GM23338 (cell line): ENCODE data around the gene MYH10. TPM values are rescaled to one million over a fixed set of nuclear protein-coding genes. Genes with fewer than 3 reads are reported as not detected.

Source experiments
- ATAC-seq: fragments of 200-7000 bp; cut with Tn5 transposase; 3 replicates; pipeline ENCODE4 v1.9.1; 2020
- DNase-seq: peaks from one replicate; pipeline ENCODE4 v3.0.0-alpha.2; 2015; ENCODE audit warnings: low spot score
- H2AFZ ChIP-seq: fragments of 200-600 bp; sonication (generic); 2 replicates; pipeline ENCODE4 v1.8.0; 2016; ENCODE audit warnings: antibody characterized with exemption, mild to moderate bottlenecking, moderate library complexity
- H3F3A ChIP-seq: fragments of 200-600 bp; sonication (generic); replicated peaks from 2 replicates; pipeline ENCODE4 v1.8.0; 2017; ENCODE audit warnings: antibody characterized with exemption, mixed run types, low read depth
- H3K27ac ChIP-seq: fragments of 200-600 bp; sonication (generic); 2 replicates; pipeline ENCODE4 v1.6.1; 2016; ENCODE audit warnings: low read depth
- H3K27me3 ChIP-seq: fragments of 200-600 bp; sonication (generic); 2 replicates; pipeline ENCODE4 v1.8.0; 2016; ENCODE audit warnings: mild to moderate bottlenecking, mixed run types, moderate library complexity; ENCODE audit not compliant: insufficient read depth
- H3K36me3 ChIP-seq: fragments of 200-600 bp; sonication (generic); 2 replicates; pipeline ENCODE4 v1.8.0; 2016; ENCODE audit warnings: mild to moderate bottlenecking; ENCODE audit not compliant: insufficient read depth
- H3K4me1 ChIP-seq: fragments of 200-600 bp; sonication (generic); 2 replicates; pipeline ENCODE4 v1.8.0; 2016; ENCODE audit warnings: mild to moderate bottlenecking, moderate library complexity; ENCODE audit not compliant: insufficient read depth
- H3K4me2 ChIP-seq: fragments of 200-600 bp; sonication (generic); 2 replicates; pipeline ENCODE4 v1.7.1; 2017; ENCODE audit warnings: mixed run types
- H3K4me3 ChIP-seq: fragments of 200-600 bp; sonication (generic); 2 replicates; pipeline ENCODE4 v1.6.1; 2016; ENCODE audit warnings: mixed run types
- H3K79me2 ChIP-seq: fragments of 200-600 bp; sonication (generic); replicated peaks from 2 replicates; pipeline ENCODE4 v1.8.0; 2017; ENCODE audit warnings: mild to moderate bottlenecking; ENCODE audit not compliant: insufficient read depth
- H3K9me2 ChIP-seq: fragments of 200-600 bp; sonication (generic); 2 replicates; pipeline ENCODE4 v1.8.0; 2017; ENCODE audit not compliant: insufficient read depth
- H4K20me1 ChIP-seq: fragments of 200-600 bp; sonication (generic); replicated peaks from 2 replicates; pipeline ENCODE4 v1.8.0; 2017; ENCODE audit warnings: mild to moderate bottlenecking; ENCODE audit not compliant: insufficient read depth
- H3K27ac Mint-ChIP-seq: 2 replicates; pipeline ENCODE4 v1.8.0; 2020; ENCODE audit warnings: inconsistent platforms, mild to moderate bottlenecking, moderate library complexity, mixed read lengths
- H3K27me3 Mint-ChIP-seq: 3 replicates; pipeline ENCODE4 v1.8.0; 2022; ENCODE audit warnings: low read depth, mild to moderate bottlenecking, moderate library complexity, mixed read lengths, inconsistent platforms; ENCODE audit not compliant: insufficient read depth, poor library complexity
- H3K36me3 Mint-ChIP-seq: 3 replicates; pipeline ENCODE4 v1.8.0; 2021; ENCODE audit warnings: low read depth, mild to moderate bottlenecking, inconsistent platforms, moderate library complexity, mixed read lengths
- H3K4me1 Mint-ChIP-seq: 3 replicates; pipeline ENCODE4 v1.8.0; 2020; ENCODE audit warnings: mild to moderate bottlenecking, inconsistent platforms, mixed read lengths
- H3K4me3 Mint-ChIP-seq: 3 replicates; pipeline ENCODE4 v1.8.0; 2021; ENCODE audit warnings: moderate library complexity, mild to moderate bottlenecking, inconsistent platforms, mixed read lengths
- H3K9me3 Mint-ChIP-seq: 3 replicates; pipeline ENCODE4 v1.8.0; 2020; ENCODE audit warnings: moderate library complexity, mild to moderate bottlenecking, inconsistent platforms, mixed read lengths
- CREB1 ChIP-seq: fragments of 250-450 bp; sonication (Bioruptor Pico); IDR thresholded peaks from 2 replicates; pipeline ENCODE4 v1.5.0; 2020; ENCODE audit warnings: low read depth, mild to moderate bottlenecking, moderate library complexity
- CTCF ChIP-seq, 2 experiments: fragments of 200-600 bp in 1 of 2; sonication (generic) in 1 of 2; conservative IDR thresholded peaks; 2 replicates each; pipeline versions ENCODE4 v1.5.1 to v1.6.1; 2016 to 2017; ENCODE audit warnings: antibody characterized with exemption in 2 of 2, low read depth in 2 of 2, mild to moderate bottlenecking in 2 of 2, moderate library complexity in 1 of 2
- ETS1 ChIP-seq: IDR thresholded peaks from 2 replicates; pipeline ENCODE4 v1.6.1; 2016; ENCODE audit warnings: antibody characterized with exemption
- EZH2 ChIP-seq: fragments of 200-600 bp; sonication (generic); IDR thresholded peaks from one replicate; pipeline ENCODE4 v1.8.0; 2017; ENCODE audit warnings: antibody characterized with exemption, mild to moderate bottlenecking, low read depth; ENCODE audit not compliant: unreplicated experiment
- EZH2phosphoT487 ChIP-seq: fragments of 200-600 bp; sonication (generic); IDR thresholded peaks from one replicate; pipeline ENCODE4 v1.8.1; 2018; ENCODE audit warnings: antibody characterized with exemption; ENCODE audit not compliant: unreplicated experiment
- JUNB ChIP-seq: IDR thresholded peaks from one replicate; pipeline ENCODE4 v1.6.1; 2016; ENCODE audit warnings: antibody characterized with exemption; ENCODE audit not compliant: unreplicated experiment
- NANOG ChIP-seq: IDR thresholded peaks from 2 replicates; pipeline ENCODE4 v1.6.1; 2016; ENCODE audit warnings: antibody characterized with exemption, borderline replicate concordance
- POLR2AphosphoS5 ChIP-seq: IDR thresholded peaks from 2 replicates; pipeline ENCODE4 v1.6.1; 2016; ENCODE audit warnings: antibody characterized with exemption, low read depth
- REST ChIP-seq: IDR thresholded peaks from one replicate; pipeline ENCODE4 v1.6.1; 2018; ENCODE audit warnings: antibody characterized with exemption; ENCODE audit not compliant: unreplicated experiment
- STAT1 ChIP-seq: IDR thresholded peaks from one replicate; pipeline ENCODE4 v1.6.1; 2016; ENCODE audit warnings: antibody characterized with exemption; ENCODE audit not compliant: unreplicated experiment
- ZNF114 ChIP-seq: fragments of 250-450 bp; sonication (Bioruptor Pico); IDR thresholded peaks from 2 replicates; pipeline ENCODE4 v1.5.0; 2020; ENCODE audit warnings: mild to moderate bottlenecking, moderate library complexity
- ZNF331 ChIP-seq: fragments of 250-450 bp; sonication (Bioruptor Pico); IDR thresholded peaks from 2 replicates; pipeline ENCODE4 v1.5.0; 2020; ENCODE audit warnings: low read depth, mild to moderate bottlenecking, moderate library complexity
- ZNF462 ChIP-seq: fragments of 250-450 bp; sonication (Bioruptor Pico); IDR thresholded peaks from 2 replicates; pipeline ENCODE4 v1.5.0; 2020; ENCODE audit warnings: mild to moderate bottlenecking, moderate library complexity
- polyA plus RNA-seq: library from polyadenylated mRNA; unstranded; fragments of >200 nt; fragmentation: Nextera tagmentation; extraction: Ambion mirVana; gene quantifications from 2 replicates; pipeline ENCODE4 v1.2.1, GENCODE V29; 2016
- total RNA-seq: library from RNA; depleted of rRNA; stranded (reverse); fragments of >200 nt; shearing (Covaris generic); gene quantifications from 2 replicates; pipeline ENCODE4 v1.2.3, GENCODE V29; 2014

MYH10 gene
- total and polyA plus RNA-seq, 2 experiments from 2014 or later, result 89.5 to 230 TPM

GRCh38 chr17:8542599-8543502 is 87.7 kb downstream of the MYH10 start:
- Mint-ChIP-seq H3K9me3 (no peaks in the 10 kb centered on the region), H3K4me1 (no peaks in the 10 kb centered on the region), H3K27me3 (peaks cover 2% of the 10 kb centered on the region), H3K27ac (no peak overlapping the region), H3K36me3 (peaks cover 85% of the 10 kb centered on the region), H3K4me3 (no peak overlapping the region)
- H4K20me1 ChIP-seq, result peaks cover 30% of the 10 kb centered on the region
- ATAC-seq (no peak), DNase-seq (no peak)
- H3K4me1 ChIP-seq, result no peaks in the 10 kb centered on the region
- TF ChIP-seq ZNF331 (CRISPR knock-in tag), result no peak
- no peak for TF ChIP-seq STAT1
- no peak for TF ChIP-seq EZH2
- TF ChIP-seq NANOG, result no peak
- TF ChIP-seq CTCF (conservative IDR thresholded peaks at IDR 0.05; ENCODE audit: low read depth in 2 of 2), result no peak
- no peak for TF ChIP-seq JUNB
- TF ChIP-seq EZH2phosphoT487, result no peak
- TF ChIP-seq REST, result no peak
- no peak for TF ChIP-seq ZNF114
- TF ChIP-seq ETS1, result no peak
- TF ChIP-seq POLR2AphosphoS5, result no peak
- no peak for TF ChIP-seq CREB1 (CRISPR knock-in tag)
- TF ChIP-seq ZNF462 (CRISPR knock-in tag), result no peak
- H3F3A ChIP-seq, result peaks cover 4% of the 10 kb centered on the region; the same call in 1 of the 2 replicates
- no peak overlapping the region for H3K4me3 ChIP-seq
- no peak overlapping the region for H3K4me2 ChIP-seq
- H3K36me3 ChIP-seq, result peaks cover 74% of the 10 kb centered on the region
- H3K9me2 ChIP-seq, result no peaks in the 10 kb centered on the region
- no peak overlapping the region for H3K27ac ChIP-seq
- no peak overlapping the region for H2AFZ ChIP-seq
- no peaks in the 10 kb centered on the region for H3K79me2 ChIP-seq
- H3K27me3 ChIP-seq, result no peaks in the 10 kb centered on the region
